ENCODE results near the gene PSMC3IP. TPM values are rescaled to one million over a fixed set of nuclear protein-coding genes. Genes with fewer than 3 reads are reported as not detected.

PSMC3IP gene
- total RNA-seq, 4 donors from 2014 or later, result 4.9 to 9.0 (median 7.4) TPM

GRCh38 chr17:42563950-42564349, 13.6 kb downstream of the PSMC3IP start:
- peaks cover 0 to 32% (median 19%) of the 10 kb centered on the region in 3 donors for H3K36me3 ChIP-seq
- H3K27ac ChIP-seq, result peak overlapping the region in 1 of 4 donors; percentile 26
- H3K4me1 ChIP-seq, result peaks cover 0 to 74% (median 40%) of the 10 kb centered on the region in 4 donors
- H3K27me3 ChIP-seq, result no peaks in the 10 kb centered on the region
- H3K9me3 ChIP-seq, result no peaks in the 10 kb centered on the region
- no peak for DNase-seq (ENCODE audit: low spot score in 2 of 2)
- TF ChIP-seq CTCF (IDR thresholded peaks at IDR 0.05) (no peak), EP300 (IDR thresholded peaks at IDR 0.05) (no peak), POLR2A (IDR thresholded peaks at IDR 0.05) (no peak)
- no peak overlapping the region for H3K4me3 ChIP-seq
- 74 to 81% methylated on average over 9 of the region's 9 CpGs for WGBS, 2 donors

DNA sequence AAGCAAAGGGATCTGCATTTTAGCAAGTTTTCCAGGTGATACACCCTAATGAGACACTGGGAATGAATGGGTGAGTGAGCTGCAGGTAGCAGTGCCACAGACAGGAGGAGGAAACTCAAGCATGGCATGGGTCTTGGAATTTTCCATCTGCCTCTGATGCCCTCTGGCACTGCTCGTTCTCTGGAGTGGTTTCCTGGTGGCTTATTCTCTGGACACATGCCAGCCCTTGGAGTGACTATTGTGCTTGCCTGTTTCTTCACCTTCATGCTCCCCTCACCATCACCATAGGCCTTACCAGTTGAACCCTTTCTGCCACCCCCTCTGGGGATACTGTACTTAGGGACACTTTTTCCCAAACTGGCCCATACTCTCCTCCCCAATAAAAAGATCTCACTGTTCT, 14.0 kb downstream of the PSMC3IP start:
- TF ChIP-seq POLR2A (IDR thresholded peaks at IDR 0.05), result no peak
- TF ChIP-seq EP300 (IDR thresholded peaks at IDR 0.05), result no peak
- TF ChIP-seq CTCF (IDR thresholded peaks at IDR 0.05), result no peak
- peak overlapping the region in 2 of 4 donors; percentile 76 to 77 for H3K4me3 ChIP-seq
- peaks cover 0 to 70% (median 40%) of the 10 kb centered on the region in 4 donors for H3K4me1 ChIP-seq
- no peak for DNase-seq (ENCODE audit: low spot score in 2 of 2)
- peaks cover 0 to 28% (median 15%) of the 10 kb centered on the region in 3 donors for H3K36me3 ChIP-seq
- no peak overlapping the region for H3K27ac ChIP-seq
- no peaks in the 10 kb centered on the region for H3K27me3 ChIP-seq
- H3K9me3 ChIP-seq, result no peaks in the 10 kb centered on the region
- WGBS, 2 donors, result 27 to 41% methylated on average over 1 of the region's 1 CpG

- Histone ChIP-seq H3K36me3 (peaks cover 0 to 24% (median 13%) of the 10 kb centered on the region in 3 donors), H3K4me3 (peak overlapping the region; percentile 66 to 79 (median 76)), H3K27ac (peak overlapping the region in 3 of 4 donors; percentile 84 to 95 (median 91)), H3K4me1 (peaks cover 0 to 65% (median 36%) of the 10 kb centered on the region in 4 donors), H3K27me3 (no peaks in the 10 kb centered on the region), H3K9me3 (no peaks in the 10 kb centered on the region)
- TF ChIP-seq EP300 (IDR thresholded peaks at IDR 0.05) (no peak), CTCF (IDR thresholded peaks at IDR 0.05) (no peak), POLR2A (IDR thresholded peaks at IDR 0.05) (no peak)
- DNase-seq (ENCODE audit: low spot score in 2 of 2), result no peak
- WGBS, 2 donors, result 73 to 76% methylated on average over 14 of the region's 14 CpGs
Observed at GRCh38 chr17:42563143-42563509, 14.4 kb downstream of the PSMC3IP start.

- peaks cover 0 to 60% (median 30%) of the 10 kb centered on the region in 4 donors for H3K4me1 ChIP-seq
- H3K27ac ChIP-seq, result peak overlapping the region; percentile 78 to 95 (median 88)
- TF ChIP-seq EP300 (IDR thresholded peaks at IDR 0.05), result no peak
- TF ChIP-seq POLR2A (IDR thresholded peaks at IDR 0.05), result no peak
- no peak for TF ChIP-seq CTCF (IDR thresholded peaks at IDR 0.05)
- WGBS, 2 donors, result 11 to 22% methylated on average over 29 to 43 of the region's 48 CpGs
- no peak for DNase-seq (ENCODE audit: low spot score in 2 of 2)
- no peaks in the 10 kb centered on the region for H3K27me3 ChIP-seq
- peak overlapping the region; percentile 66 to 79 (median 76) for H3K4me3 ChIP-seq
- H3K9me3 ChIP-seq, result no peaks in the 10 kb centered on the region
- peaks cover 0 to 24% (median 13%) of the 10 kb centered on the region in 3 donors for H3K36me3 ChIP-seq
Observed at GRCh38 chr17:42562388-42563142, 15.0 kb downstream of the PSMC3IP start.

GRCh38 chr17:42561897-42562387, 15.6 kb downstream of the PSMC3IP start, which contains the start of gene COASY:
Gene COASY, plus strand, starts transcription at chr17:42562148. Its CDS starts 475 bp downstream, at chr17:42562623.
- peak within 1 kb of the TSS; percentile 66 to 79 (median 76) for H3K4me3 ChIP-seq
- peak; percentile 93 to 97 for DNase-seq (ENCODE audit: low spot score in 2 of 2)
- peak within 1 kb of the TSS; percentile 78 to 95 (median 88) for H3K27ac ChIP-seq
- no peaks in the 10 kb centered on the region for H3K9me3 ChIP-seq
- peaks cover 0 to 24% (median 13%) of the 10 kb centered on the region in 3 donors for H3K36me3 ChIP-seq
- peaks cover 0 to 58% (median 29%) of the 10 kb centered on the region in 4 donors for H3K4me1 ChIP-seq
- H3K27me3 ChIP-seq, result no peaks in the 10 kb centered on the region
- TF ChIP-seq EP300 (IDR thresholded peaks at IDR 0.05), result peak; percentile 80 to 96
- peak in 1 of 2 donors; percentile 43 for TF ChIP-seq POLR2A (IDR thresholded peaks at IDR 0.05)
- TF ChIP-seq CTCF (IDR thresholded peaks at IDR 0.05), result peak in 1 of 5 experiments; percentile 39
- 0 to 1% methylated on average over 12 to 23 of the region's 26 CpGs for WGBS, 2 donors

All from tibial nerve (tissue), 4 donors.